Activated T-cell treated with anti-CD3 and anti-CD28 coated beads for 1 hour (primary cell): ENCODE data around the gene CATSPER3.

ENCODE experiments used
- DNase-seq: peaks from one replicate; pipeline ENCODE4 v3.0.0-alpha.2; 2020; ENCODE audit warnings: low read depth

The CATSPER3 gene

DNA sequence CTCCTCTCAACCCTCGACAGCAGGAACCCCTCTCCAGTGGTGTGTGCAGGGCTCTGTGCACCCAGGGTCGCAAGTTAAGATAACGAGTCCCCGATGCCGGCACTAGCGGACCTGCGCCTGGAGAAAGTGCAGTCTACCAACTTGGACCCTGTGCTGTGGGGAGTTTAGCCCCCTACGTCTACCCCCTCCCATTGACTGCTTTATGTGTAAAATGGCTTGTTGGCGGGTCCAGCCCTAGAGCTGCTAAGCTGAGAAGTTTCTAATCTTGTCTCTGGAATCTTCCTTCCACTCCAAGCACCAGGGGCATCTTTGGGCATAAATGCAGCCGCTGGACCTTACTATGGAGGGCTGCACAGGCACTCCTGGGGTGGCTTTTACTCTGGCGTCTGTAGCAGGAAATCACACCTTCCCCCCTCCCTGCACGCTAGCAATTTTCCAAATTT is 73.5 kb downstream of the CATSPER3 start:
- DNase-seq, result no peak

DNA sequence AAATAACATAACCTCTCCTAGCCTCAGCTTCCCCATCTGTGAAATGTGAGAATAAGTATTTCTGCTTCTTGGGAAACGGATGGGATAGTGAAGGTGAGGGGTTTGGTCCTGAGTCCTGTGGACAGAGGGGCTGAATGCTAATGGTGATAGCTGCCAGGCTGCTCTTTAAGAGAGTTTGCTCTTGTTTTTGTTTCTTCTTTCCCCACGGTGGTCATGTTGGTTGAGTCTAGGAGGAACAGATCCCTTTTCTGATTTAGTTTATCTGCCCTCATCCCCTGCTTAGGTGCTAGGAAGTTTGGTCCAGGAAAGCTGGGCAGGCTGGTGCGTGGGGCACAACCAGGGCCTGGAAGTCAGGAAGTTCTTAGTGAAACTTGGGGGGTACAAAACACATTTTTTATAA is 74.0 kb downstream of the CATSPER3 start:
- no peak for DNase-seq

DNA sequence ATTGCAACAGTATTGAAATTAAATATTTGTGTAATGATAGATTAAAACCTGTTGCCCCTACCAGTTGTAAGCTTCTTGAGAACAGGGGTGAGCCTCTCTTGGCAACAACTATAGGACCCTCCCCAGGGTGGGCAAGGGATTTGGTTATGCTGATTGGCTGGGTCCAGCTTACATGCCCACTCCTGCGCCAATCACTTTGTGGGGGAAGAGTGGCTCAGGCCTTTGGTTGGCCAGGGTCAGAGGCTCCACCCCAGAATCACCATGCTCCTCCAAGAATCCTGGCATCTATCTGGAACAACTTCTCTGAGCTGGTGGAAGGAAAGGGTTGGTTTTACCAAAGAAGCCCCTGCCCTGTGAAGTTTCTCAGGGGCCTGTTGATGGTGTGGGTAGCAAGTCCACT is 74.9 kb downstream of the CATSPER3 start:
- DNase-seq, result no peak

DNA sequence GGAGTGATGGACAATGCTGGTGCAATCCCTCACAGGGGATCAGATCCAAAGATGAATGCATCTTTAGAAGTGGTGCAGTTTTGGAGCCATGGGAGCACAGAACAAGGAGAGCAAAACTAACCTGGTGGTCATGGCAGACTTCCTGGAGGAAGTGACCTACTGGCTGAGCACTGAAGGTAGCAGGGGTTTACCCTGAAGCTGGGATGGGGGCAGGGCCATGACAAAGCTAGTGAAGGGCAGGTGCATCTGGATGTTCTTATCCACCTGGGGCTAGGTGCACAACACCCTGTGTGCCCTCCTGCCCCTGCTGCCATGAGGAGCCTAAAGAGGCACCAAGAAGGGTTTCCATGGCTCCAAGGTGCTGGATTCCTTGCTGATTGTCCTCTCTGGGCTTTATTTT is 77.8 kb downstream of the CATSPER3 start:
- no peak for DNase-seq

DNA sequence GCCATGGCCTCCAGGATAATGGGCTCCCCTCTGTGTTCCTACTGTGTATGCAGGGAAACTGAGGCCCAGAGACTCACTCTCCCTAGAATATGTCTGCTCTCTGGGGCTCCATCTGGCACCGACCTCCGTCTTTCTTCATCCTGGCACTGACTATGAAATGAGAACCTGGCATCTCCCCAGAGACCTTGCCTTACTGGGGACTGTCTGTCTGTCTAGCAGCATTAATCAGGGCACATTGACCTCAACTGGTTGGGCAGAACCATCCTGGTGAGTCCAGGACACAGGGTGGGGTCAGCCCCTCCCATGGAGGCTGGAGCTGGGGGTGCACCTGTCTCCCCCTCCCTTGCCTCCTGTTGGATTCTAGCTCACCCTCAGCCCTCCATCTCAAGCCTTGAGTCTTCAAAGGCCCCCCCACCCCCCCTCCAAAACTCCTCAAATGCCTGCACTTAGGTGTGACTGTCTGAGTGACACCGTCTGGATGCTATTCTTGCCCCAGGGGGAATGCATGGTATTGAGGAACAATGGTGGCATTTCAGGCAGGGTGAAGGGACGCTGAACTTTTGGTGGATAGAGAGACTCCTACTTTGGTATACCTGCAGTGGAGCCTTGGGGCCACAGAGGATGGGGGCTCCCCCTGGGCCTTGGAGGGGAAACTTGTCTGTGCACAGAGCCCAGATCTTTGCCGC is 79.1 kb downstream of the CATSPER3 start:
- DNase-seq, result no peak

DNA sequence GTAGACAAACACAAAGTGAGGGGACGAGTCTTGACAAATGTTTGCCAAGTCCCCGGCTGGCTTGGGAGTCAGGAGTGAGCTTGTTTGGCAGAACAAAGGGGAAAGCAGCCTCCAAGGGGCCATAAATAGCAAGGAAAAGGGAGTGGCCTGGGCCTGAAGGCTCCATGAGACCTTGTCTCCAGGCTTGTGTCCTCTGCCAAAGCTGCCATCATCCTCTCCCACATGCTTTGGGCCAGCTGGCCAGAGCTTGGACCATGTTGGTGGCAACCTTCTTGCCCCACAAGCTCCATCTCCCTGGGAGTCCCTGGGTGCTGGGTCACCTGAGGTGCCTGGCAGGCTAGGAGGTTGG is 79.6 kb downstream of the CATSPER3 start:
- no peak for DNase-seq

DNA sequence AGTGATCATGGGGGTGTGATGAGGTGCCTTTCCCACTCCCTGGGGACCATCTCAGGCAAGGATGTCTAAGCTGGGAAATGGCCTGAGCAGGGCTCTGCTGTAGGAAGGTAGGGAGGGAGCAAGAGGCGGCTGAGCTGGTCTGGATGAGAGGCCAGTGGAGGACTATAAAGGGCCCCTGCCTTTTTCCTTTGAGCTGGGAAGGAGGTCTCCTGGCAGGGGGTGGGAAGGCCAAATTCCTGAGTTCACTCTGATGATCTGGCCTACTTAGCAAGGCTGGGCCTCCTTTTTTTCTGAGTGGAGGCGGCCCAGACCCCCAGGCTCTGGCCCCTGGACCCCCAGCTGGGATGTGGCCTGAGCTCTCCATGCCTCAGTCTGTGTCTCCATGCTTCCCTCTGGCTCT is 80.6 kb downstream of the CATSPER3 start:
- DNase-seq, result no peak

DNA sequence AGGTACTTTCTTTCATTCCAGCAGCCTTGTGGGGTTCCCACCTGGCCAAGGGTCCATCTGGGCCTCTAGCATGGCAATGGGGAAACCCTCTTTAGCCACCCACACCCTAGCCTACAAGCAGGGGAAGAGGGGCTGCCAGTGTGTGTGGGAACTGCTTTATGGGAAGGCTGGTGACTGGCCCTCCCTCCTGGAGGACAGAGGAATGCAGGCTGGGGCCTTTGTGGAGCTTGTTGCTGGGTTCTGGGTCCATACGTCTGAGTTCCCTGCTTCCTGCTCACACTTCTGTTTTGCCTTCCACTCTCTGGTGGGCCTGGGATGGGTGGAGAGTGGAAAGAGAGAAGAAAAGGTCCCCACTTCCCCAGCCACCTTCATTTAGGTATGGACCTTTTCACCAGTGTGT is 81.2 kb downstream of the CATSPER3 start:
- no peak for DNase-seq

DNA sequence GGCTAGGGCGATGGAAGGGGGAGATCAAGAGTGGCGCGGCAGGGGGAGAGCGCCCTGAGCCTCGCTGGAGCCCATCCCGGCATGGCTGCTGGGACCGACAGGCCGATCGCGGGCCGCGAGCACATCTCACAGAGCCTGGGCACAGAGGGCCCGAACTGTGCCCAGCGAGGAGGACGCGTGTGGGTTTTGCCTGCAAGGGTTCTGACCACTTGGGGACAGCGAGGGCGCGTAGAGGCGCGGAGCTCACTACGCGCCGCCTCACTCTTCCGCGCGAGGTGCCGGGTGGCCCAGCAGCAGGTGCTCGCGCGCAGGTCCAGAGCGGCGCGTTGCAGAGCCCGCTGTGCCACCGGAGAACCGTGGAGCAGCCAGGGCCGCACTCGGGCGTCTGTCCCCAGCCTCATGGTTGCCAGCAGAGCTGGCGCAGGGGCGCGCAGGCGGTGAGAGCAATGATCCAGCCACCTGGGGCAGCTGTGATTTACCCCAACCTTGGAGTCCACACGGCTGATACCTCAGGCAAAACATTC is 82.6 kb downstream of the CATSPER3 start:
- no peak for DNase-seq

DNA sequence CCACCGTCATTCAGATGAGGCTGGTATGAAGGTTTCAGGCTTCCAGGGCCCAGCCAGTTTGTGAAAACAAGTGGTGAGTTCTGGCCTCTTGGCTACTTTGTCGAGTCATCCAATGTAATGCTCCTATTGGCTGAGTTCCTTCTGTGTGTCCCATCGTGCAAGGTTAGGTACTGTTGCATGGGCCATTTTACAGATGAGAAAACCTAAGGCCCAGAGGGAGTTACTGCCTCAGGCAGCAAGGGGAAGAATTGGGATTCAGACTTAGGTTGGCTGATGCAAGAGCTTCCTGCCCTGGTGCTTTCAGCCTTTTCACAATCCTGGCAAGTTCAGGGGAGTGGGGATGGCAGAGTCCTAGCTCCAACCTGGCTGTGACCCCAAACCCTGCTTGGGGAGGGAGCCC is 83.7 kb downstream of the CATSPER3 start:
- DNase-seq, result no peak

DNA sequence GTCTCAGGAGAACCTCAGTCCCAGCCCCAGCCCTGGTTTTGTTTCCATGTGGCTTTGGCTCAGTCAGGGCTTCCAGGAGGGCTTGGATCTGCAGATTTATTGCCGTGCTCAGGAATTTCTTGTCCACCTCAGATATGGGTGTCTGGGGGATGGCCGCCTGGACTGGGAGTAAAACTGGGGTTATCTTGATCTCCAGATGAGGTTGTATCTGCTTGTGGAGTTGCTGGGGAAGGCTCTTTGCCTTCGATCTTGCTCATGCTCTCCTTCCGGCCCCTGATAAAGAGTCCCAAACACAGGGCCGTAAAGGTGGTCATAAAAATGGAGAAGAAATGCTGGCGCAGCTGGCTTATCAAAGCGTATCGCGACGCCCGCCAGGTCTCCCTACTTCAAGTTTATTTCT is 84.2 kb downstream of the CATSPER3 start:
- DNase-seq, result no peak

DNA sequence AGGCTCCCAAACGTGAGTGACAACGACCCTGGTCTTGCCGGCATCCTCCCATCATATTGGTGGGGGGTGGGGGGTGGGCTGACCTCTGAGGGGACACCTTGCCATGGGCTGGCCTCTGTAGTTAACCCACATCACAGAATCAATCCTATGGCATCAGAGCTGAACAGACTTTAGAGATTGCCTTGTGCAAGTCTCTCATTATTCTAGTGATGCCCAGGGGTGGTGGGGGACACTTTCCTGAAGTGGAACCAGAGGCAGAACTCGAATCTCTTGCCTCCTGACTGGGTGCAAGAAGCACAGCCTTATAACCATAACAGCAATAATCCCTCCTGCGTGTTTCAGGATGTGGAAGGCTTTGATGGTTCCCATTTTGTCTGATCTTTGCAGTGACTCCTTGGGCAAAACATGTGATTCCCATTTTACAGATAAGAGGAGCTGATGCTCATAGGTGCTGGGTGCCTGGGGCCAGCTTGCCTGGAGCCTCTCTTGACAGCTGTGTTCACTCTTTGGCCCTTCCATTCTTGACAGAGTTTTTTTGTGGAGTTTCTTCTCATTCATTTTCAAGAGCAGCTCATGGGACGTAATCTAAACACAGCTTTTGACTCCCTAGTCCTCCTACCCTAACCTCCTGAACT is 84.9 kb downstream of the CATSPER3 start:
- no peak for DNase-seq

DNA sequence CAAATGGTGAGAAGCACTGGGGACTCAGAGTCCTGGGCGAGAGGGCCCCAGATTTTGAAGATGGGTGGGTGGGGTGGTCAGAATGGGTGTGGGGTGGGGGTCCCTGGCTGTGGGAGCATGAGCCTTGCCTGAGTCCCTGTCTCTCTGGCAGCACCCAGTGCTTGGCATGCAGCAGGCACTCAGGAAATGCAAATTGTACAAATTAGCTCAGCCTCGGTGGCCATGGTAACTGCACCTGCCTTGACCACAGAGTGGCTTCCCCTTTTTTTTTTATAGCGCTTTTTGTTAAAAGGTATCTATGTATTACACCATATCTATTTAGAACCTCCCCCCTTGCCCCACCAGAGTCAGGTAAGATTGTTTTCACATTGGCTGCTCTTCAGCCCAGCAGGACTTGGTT is 85.6 kb downstream of the CATSPER3 start:
- no peak for DNase-seq

DNA sequence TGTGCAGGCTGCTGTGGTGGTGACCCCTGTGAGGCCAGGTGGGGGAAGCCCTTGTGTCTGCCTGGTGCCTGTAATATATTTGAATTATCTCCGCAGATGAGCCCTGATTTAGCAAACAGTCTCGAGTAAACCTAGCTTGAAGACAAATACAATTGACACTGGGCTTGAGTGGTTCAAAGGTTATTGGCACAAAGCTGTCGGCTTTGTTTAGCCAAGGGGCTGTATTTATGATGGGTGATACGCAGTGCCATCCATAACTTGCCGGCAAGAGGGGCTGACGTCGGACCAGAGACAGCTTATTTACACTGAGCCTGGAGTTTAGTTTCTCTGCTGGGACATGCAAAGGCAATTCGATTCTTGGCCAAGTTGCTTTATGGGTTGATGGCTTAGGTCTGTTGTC is 86.3 kb downstream of the CATSPER3 start:
- no peak for DNase-seq

DNA sequence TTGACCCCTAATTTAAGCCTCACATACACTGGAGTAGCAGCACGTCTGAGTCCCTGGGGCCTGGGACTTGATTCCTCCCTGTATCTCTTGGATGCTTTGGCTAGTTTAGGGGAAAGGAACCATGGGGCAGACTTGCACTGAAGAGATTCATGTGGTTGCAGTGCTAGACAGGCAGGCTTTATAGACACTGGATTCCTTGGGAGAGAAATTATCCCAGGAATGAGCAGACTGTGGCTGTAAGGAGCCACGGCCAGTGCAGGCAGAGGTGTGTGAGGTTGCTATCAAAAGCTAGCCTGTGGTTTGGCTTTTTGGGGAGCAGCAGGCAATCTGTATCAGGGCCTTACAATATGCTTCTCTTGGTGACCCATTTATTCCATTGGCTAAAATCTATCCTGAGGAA is 86.8 kb downstream of the CATSPER3 start:
- DNase-seq, result no peak

DNA sequence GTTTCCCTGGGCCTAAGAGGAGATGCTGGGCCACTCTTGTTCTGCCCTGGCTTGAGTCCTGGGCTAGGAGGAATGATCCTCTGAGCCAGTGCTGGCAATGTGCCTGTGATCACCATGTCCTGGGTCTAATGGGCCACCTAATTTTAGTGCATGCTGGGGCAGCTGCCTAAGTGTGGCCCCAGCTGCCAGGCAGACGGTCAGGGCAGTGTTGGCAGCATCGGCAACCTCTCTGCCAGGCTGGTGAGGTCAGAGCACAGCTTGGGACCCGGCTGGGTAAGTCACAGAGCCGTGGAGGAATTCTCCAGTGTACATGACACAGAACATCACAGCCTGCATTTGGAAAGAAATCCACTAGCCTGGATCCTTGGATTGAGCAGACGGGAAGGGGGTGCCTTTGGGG is 87.7 kb downstream of the CATSPER3 start:
- no peak for DNase-seq

DNA sequence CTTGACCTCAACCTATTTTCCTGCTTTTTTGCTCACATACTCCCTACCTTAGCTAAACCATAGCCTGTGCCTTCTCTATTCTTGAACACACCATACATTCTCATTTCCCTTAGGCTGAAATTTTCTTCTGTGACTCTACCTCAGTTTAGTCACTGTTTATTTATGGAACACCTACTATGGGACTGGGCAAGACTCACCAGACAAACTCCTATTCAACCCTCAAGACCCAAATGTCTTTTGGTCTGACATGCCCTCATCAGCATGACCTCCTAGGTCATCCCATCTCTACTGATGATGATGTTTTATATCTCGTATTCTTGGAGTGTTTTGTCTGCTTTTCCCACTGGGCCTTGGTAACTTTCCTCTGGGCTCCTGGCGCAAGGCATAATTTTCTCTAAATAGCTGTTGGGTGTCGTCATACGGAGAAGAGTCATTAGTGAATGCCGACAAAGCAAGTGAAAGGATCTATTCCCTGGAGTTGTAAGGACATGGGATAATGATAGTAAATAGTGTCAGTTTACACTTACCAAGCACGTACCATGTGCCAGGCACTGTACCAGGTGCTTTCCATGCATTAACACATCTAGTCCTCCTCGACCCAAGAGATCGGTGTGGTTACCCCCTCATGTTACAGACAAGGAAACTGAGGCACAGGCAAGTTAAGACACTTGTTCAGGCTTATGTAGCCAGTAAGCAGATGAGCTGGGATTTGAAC is 88.8 kb downstream of the CATSPER3 start:
- DNase-seq, result no peak

DNA sequence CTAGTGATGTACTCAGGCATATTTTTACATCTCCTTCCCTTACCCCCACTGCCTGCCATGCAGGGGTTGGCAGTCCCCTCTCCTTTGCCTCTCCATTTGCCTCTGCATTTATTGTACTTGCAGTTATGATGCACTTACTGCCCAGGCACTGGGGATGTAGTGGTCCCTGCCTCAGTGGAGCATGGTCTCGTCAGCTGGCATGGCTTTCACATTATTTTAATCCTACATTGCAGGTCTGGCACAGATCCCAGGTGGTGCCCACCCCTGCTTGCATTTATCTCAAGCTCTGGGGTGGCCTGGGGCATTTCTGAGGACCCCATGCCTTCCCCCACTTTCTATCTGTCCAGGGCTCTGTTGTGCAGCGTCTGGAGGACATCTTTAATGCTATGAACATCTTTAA is 89.5 kb downstream of the CATSPER3 start:
- no peak for DNase-seq

DNA sequence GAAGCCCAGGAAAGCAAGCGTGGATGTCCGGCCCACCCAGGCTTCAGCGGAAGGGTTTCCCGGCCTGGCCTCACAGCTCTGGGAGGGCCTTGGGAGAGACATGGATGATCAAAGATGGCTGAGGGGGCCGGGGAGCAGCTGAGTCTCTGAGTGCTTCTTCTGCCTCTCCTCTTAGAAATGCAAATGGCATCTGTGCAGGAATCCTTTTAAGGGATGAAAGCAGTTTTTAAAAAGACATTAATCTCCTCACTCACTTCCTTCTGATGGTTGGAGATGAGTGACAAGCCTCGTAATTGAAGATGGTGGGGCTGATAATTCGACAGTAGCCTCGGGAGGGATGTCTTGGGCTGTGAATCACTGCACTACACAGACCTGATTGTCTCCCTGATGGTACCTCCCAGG is 90.6 kb downstream of the CATSPER3 start:
- no peak for DNase-seq

DNA sequence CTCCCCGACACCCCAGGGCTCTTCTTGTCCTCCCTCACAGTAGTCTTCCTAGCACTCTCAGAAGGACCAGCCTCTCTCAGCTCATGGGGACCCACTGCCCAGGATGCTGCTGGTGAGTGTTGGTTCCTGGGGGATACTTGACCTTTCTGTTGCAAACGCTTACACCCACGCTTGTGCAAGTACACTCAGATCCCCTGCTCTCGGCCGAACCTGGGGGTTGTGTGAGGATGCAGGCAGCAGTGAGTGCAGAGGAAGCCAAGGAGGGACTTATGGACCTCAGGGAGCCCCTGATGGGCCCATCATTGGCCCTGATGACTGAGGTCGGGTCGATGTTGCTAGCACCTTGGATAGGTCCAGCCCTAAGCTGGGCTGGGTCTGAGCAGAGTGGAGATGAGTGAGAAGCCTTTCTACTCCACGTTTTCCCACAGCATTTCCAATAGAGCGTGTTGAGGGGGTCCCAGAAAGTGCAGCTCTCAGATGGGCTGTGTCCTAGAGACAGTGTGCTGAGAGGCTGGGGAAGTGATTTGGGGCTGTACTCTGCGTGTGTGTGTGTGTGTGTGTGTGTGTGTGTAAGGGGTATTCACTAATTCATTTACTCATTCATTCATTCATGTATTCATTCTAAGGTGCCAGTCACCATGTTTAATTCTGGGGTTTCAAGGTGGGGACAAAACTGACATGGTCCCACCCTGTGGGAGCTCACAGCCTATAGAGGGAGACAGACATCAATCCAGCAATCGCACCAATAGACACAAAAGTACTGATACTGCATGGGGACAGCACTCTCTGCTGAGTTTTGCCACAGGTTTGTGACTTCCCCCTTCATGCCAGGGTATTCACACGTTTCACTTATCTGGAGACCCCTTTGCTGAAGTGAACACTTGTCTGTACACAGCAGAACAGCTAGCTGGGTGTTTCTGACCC is 91.6 kb downstream of the CATSPER3 start:
- no peak for DNase-seq

DNA sequence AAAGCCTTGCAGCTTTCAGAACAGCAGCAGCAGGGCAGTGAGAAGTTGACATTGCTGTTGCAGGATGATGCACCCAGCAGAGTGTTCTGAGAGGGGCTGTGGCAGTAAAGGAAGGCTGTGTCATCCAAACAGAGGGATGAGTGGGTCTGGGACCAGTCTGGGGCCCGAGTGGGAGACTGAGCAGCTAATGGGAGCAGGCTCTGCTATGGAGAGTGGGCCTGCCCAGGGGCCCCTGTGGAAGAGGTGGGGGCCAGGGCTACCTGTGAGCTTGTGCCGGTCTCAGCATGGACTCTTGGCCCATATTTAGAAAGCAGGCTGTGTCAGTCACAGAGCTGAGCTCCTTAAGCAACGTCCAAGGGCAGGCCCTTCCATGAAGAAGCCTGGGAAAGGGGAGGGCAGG is 92.3 kb downstream of the CATSPER3 start:
- no peak for DNase-seq

DNA sequence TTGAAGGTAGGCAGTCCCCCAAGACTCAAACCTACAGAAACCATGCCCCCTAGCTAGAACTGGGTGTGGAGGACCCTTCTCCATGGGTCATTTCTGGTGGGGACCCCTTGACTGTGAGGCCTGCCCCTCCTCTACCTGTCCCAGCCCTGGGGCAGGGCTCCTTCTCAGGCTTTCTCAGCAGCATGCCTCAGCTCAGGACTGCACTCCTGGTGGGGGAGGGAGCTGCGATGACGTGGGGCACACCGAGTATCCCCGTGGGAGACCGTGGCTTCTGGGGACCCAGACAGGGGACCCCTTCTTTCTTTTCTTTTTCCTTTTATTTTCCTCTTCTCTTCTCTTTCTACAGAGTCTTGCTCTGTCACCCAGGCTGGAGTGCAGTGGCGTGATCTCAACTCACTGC is 93.3 kb downstream of the CATSPER3 start:
- DNase-seq, result no peak
